GM12865 (cell line): ENCODE results near the gene FIGLA.
"Not testable (repeated sequence)": the region's sequence is repeated elsewhere in the genome, so short reads cannot be mapped to it uniquely, and the experiment has no call there.

Source experiments
- DNase-seq: peaks from one replicate; pipeline ENCODE4 v3.0.0; 2010; ENCODE audit warnings: low read depth
- H3K4me3 ChIP-seq: 2 replicates; pipeline ENCODE4 v1.5.1; 2011; ENCODE audit warnings: mild to moderate bottlenecking, low read depth, low read length, control low read depth
- TF ChIP-seq, protein P1 (sequence below): IDR thresholded peaks from 2 replicates; pipeline ENCODE4 v1.5.1; 2011; ENCODE audit warnings: low read length, control low read depth, low read depth, inconsistent platforms; ENCODE audit not compliant: insufficient read depth; ENCODE audit errors: missing control alignments

Gene FIGLA

GRCh38 chr2:70747284-70747683 lies 43.2 kb downstream of the FIGLA start:
- TF ChIP-seq, protein P1, sequence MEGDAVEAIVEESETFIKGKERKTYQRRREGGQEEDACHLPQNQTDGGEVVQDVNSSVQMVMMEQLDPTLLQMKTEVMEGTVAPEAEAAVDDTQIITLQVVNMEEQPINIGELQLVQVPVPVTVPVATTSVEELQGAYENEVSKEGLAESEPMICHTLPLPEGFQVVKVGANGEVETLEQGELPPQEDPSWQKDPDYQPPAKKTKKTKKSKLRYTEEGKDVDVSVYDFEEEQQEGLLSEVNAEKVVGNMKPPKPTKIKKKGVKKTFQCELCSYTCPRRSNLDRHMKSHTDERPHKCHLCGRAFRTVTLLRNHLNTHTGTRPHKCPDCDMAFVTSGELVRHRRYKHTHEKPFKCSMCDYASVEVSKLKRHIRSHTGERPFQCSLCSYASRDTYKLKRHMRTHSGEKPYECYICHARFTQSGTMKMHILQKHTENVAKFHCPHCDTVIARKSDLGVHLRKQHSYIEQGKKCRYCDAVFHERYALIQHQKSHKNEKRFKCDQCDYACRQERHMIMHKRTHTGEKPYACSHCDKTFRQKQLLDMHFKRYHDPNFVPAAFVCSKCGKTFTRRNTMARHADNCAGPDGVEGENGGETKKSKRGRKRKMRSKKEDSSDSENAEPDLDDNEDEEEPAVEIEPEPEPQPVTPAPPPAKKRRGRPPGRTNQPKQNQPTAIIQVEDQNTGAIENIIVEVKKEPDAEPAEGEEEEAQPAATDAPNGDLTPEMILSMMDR = no peak
- DNase-seq = no peak
- H3K4me3 ChIP-seq = no peak overlapping the region

DNA sequence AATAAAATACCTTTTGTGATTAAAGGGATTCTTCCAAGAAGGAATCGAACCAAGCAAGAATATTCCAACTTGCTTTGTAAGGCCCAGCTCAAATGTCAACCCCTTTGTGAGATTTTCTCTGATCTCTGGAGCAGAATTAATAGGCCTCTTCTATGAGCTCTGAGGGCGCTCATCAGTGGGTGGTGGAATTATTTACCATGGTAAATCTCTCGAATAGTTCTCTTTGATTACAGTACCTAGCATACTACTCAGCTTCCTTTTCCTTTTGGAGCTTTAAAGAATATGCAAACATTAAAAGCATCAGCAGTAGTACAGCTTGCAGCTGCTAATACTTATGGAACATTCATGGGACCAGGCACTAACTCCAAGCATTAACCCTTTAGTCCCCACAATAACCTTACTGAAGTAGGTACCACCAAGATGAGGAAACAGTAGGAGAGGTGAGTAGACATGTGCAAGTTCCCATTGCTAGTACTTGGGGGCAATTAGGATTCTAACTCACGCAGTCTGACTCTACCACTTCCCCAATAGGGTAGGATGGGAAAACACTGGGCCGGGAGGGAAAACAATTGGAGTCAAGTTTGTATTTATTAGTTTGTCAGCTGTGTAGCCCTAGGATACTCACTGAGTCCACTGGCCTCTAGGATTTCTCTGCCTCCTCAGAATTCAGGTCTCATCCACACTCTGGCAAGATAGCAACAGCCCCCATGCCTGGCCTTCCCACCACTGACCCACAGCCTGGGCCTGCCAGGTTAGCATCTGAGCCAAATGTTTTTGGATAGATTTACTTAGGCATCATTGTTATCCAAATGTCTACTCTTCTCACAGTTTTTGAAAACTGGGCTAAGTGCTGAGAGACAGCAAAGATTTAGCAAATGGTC lies 44.1 kb downstream of the FIGLA start:
- no peak for DNase-seq
- TF ChIP-seq, protein P1 = no peak
- H3K4me3 ChIP-seq = no peak overlapping the region

GRCh38 chr2:70745276-70745825 lies 45.1 kb downstream of the FIGLA start:
- TF ChIP-seq, protein P1 = no peak
- no peak for DNase-seq
- no peak overlapping the region for H3K4me3 ChIP-seq

GRCh38 chr2:70744397-70744796 lies 46.0 kb downstream of the FIGLA start:
- DNase-seq = no peak
- TF ChIP-seq, protein P1 = no peak

DNA sequence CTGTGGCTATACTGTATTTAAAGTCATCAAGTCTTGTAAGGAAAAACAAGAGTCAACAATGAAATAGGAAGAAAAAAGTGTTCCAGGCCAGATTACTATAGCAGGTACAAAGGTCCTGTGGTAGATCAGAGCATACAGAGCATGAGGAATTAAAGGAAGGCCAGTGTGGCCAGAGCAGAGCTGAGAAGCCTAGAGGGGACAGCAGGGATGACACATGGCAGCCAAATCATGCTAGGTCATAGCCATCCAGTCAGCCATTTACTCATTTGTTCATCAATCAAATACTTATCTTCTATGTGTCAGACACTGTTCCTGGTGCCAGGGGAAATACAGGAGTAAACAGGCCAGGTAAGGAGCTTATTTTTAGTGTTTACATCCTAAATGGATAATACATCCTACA lies 46.8 kb downstream of the FIGLA start:
- H3K4me3 ChIP-seq = no peak overlapping the region
- DNase-seq = no peak
- TF ChIP-seq, protein P1 = no peak

More at GRCh38 chr2:70744397-70744796, 46.0 kb downstream of the FIGLA start:
- H3K4me3 ChIP-seq = no peak overlapping the region

DNA sequence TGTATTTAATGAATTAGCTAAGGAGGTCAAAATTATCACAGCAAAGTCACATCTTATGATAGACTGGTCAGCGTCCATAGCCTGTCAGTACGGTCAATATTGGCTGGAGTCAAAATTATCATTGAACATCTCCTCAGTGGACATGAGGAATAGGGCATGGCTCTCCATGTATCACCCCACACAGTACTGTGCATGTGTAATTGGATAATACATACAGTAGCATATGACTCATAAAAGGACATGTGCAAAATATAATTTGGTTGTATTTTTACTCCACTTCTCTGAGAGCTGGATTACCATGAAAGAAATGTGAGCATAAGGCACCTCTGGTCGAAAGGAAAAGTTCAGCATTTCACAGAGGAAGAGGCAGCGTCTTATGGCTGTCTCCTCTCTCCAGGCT lies 47.4 kb downstream of the FIGLA start:
- H3K4me3 ChIP-seq = no peak overlapping the region
- no peak for DNase-seq
- TF ChIP-seq, protein P1 = no peak

DNA sequence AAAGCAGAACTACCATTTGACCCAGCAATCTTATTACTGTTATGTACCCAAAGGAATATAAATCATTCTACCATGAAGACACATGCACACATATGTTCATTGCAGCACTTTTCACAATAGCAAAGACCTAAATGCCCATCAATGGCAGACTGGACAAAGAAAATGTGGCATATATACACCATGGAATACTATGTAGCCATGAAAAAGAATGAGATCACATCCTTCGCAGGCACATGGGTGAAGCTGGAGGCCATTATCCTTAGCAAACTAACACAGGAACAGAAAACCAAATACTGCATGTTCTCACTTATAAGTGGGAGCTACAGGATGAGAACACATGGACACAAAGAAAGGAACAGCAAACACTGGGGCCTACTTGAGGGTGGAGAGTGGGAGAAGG lies 51.0 kb downstream of the FIGLA start:
- not testable (repeated sequence) for DNase-seq, H3K4me3 ChIP-seq
